COLO829 (cell line): ENCODE results near the gene DARS1.

Experiments
- DNase-seq: peaks from one replicate; pipeline ENCODE4 v3.0.0; 2012; ENCODE audit warnings: low spot score

DARS1 gene

GRCh38 chr2:135985018-135985825, at the start of gene DARS1:
Gene DARS1 (minus strand): TSS chr2:135985626. CDS start chr2:135985468, 158 bp downstream.
- DNase-seq: peak; percentile 92

- DNase-seq: no peak
Observed at GRCh38 chr2:136034629-136035028, 49.2 kb upstream of the DARS1 start.

DNA sequence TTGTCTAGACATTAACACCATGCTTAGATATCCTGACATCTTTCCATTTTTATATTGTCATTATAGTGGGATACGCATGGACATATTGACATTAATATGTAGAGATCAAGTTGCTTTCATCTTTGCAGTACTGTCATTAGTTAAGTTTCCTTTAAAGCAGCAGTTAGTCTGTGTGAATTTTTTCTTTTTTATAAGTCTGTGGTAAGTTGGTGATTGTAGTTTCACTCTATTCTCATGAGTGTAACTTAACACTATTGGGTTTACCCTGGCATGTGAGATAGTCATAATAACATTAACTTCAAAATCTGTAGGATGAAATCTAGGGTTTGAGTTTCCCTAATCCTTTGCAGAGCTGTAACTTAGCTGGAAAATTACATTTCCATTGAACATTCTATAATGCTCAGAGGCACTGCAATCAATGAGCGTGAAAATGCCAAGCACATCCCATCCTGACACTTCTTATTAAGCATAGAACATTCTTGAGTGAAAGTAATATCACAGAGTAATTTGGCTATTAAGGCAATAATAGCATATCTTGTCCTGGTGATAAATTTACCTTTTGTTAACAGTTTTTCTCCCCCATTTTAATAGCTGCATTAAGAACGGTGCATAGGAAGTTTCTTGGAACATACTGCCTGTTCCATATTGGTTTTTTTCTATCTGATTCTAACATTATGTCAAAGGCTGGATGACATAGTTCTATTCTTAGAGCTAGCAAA, 47.5 kb upstream of the DARS1 start:
- DNase-seq: no peak

DNA sequence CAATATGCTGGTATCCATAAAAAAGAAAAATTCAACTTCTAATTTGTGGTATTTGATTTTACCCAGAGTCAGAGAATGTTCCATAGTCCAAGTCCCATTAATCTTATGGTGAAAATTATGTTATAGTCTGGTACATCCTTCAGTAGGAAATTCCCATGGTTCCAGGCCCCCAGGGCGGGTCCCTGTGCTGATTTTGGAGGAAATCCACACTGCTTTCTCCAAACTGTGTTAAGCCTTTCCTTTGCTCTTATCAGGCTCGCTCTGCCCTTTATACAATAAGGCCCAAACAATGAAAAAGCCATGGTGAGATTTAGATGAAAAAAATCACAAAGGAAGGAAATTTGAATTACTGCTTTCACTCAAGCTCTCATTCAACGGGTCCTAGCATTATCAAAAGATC, 46.8 kb upstream of the DARS1 start:
- DNase-seq: no peak

DNA sequence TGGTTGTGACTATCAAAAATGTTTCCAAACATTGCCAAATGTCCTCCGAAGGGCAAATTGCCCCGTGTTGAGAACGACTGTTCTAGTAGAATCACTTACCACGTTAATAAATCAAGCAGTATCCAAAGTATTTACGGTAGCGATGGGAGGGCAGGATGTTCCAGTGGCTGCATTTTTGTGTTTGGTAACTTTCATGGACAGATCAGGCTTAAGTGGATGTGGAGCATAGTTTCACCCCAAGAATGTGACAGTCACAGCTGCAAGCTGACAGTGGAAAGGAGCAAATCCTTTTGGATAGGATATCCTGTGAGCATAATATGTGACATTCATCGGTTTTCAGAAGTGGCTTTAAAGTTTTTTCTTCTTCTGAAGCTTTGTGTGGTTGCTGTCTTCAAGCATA, 46.3 kb upstream of the DARS1 start:
- no peak for DNase-seq

- DNase-seq: no peak
Observed at GRCh38 chr2:136030406-136030805, 45.0 kb upstream of the DARS1 start.

DNA sequence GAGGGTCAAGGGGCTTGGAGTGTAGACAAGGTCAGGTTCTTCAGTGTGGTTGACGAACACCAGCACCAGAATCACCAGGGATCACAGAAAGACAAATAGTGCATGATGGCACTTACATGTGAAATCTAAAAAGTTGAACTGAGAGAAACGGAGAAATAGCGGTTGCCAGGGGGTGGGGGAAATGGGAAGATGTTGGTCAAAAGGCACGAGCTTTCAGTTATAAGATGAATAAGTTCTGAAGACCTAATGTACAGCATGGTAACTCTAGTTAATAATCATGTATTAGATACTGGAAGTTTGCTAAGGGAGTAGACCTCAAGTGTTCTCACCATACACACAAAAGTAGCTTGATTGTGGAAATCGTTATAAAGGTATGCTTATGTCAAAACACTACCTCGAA, 43.7 kb upstream of the DARS1 start:
- no peak for DNase-seq

GRCh38 chr2:136028001-136028400, 42.6 kb upstream of the DARS1 start:
- DNase-seq: no peak

GRCh38 chr2:136027112-136027511, 41.7 kb upstream of the DARS1 start:
- no peak for DNase-seq

- no peak for DNase-seq
Observed at GRCh38 chr2:136025057-136025973, 39.9 kb upstream of the DARS1 start.

GRCh38 chr2:136024616-136025015, 39.2 kb upstream of the DARS1 start:
- DNase-seq: no peak

GRCh38 chr2:136024185-136024584, 38.8 kb upstream of the DARS1 start:
- DNase-seq: no peak

DNA sequence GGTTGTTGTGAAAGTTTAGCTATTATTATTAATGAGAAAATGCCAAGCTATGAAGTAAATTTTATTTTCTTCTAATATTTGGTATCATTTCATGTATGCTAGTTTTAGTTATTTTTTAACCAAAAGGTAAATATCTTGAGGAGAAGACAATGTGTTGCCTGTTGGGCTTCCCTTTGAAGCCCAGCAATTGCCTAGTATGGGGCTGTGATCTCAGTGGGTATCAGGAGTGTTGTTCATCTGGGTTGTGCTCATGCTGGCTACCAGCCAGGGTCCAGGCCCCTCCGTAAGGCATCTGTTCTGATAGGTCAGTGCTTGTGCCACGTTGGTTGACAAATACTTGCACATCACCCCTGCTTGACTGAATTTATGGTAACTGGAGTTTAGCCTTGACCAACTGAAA, 38.0 kb upstream of the DARS1 start:
- DNase-seq: no peak

DNA sequence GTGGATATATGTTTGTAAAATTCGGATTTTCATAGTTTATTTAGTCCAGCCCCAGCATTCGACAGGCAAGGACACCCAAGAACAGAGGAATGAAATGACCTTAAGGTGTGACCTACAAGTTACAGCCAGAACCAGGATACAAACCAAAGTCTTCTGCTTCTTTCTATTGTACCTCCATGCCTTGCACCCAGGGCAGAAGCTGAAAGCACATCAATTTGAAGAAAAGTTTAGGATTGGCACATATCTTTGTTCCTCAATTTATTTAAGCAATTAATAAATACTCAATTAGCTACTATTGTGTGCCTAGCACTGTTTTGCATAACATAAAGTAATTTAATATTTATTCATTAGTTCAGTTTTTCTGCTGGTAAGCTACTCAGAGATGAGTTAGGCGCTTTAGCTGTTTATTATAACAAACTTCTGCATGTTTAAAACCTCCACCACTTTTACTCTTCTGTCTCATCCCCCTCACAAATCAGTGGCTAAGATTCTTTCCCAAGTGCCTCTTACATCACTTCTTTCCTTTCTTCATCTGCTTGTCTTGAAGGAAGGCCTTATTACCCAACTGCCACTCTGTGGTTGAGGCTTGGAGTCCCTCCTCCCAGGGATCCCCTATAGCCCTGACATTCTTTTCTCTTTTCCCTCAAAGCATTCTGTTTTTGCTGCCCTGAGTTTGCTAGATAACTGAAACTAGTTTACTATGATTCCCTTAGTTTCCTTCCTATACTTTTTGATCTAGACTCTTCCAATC, 37.1 kb upstream of the DARS1 start:
- DNase-seq: no peak

- no peak for DNase-seq
Observed at GRCh38 chr2:136021976-136022375, 36.5 kb upstream of the DARS1 start.

- no peak for DNase-seq
Observed at GRCh38 chr2:136021406-136021805, 36.0 kb upstream of the DARS1 start.

DNA sequence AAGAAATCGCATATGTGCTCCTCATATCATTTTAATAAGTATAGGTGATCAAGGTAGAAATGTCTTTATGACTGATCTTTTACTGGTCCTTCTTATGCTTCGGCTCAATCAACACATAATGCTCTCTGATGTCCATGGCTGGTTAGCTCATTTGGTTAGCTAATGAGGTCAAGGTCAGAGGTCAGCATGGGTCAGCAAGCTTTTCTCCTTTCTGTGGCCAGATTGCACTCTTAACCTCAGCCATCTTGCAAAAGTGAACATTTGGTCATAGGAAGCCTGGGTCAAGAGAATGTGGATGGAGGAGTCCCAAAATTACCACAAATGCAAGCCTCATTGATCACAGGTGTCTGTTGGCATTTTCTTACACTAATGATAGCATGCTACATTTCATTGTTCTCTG, 35.4 kb upstream of the DARS1 start:
- no peak for DNase-seq

DNA sequence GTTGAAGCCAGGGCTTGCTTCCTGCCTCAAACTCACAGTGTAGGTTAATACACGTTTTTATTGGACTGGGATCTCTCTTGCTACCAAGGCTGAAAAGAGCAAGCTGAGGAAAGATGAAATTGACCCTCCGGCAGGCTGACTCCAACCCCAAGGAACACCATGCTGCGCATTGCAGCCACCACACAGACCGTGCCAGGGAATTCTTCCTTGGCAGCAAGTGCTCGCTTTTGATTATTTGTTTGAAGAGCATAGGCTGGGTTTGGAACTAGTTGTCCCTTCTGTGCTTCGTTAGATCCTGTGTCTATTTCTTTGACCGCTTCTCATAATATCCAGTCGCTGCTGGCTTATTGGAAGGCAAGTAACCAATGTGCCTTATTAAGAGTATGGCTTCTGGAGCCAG, 34.4 kb upstream of the DARS1 start:
- DNase-seq: no peak

DNA sequence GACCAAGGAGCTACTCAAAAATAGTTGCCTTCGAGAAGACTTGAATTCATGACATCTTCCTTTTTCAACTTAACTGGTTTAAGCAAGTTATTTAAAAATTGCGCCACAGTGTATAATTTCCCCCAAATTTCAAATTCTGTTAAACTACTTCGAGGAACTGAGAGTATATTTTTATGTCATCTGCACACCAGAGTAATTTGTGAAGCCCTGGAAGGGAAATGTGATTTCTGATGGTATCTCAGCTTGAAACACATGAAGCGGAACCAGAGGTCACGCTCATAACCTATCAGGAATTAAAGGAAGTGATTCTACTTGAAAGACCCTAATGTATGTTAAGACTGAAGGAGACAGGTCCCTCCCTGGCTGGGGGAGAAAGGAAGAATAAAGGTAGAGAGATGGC, 33.9 kb upstream of the DARS1 start:
- no peak for DNase-seq

- DNase-seq: no peak
Observed at GRCh38 chr2:136017786-136018185, 32.4 kb upstream of the DARS1 start.

GRCh38 chr2:136016836-136017235, 31.4 kb upstream of the DARS1 start:
- DNase-seq: no peak

DNA sequence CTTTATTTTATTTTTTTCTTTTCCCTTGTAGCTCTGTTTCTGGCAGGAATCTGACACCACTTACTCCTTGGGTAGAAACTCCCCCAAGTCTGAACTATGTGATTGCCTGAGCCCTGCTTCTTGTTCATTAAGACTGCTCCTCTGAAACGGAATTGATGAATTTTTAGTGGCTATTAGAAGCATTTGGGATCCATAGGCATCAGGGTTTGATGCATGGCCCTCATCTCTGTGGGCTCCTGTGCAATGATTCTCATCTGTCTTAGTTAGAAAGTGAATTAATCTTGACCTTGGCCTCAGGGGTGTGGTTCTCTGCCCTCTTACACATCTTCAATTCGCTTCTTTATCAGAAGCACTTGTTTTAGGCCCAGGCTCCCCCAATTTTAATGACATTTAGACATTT, 31.0 kb upstream of the DARS1 start:
- DNase-seq: no peak
